Measurements from ENCODE around the gene HAPSTR1.
"Not testable (repeated sequence)": the region's sequence is repeated elsewhere in the genome, so short reads cannot be mapped to it uniquely, and the experiment has no call there.

HAPSTR1 gene

GRCh38 chr16:9090960-9091866 is at the start of gene HAPSTR1:
Gene HAPSTR1 (plus strand): TSS chr16:9091644. CDS start chr16:9092045, 401 bp downstream.
- peak; percentile 100 for DNase-seq

GRCh38 chr16:9042533-9042932 is 48.9 kb upstream of the HAPSTR1 start:
- no peak for DNase-seq

GRCh38 chr16:9042964-9043680 is 48.3 kb upstream of the HAPSTR1 start:
- no peak for DNase-seq

GRCh38 chr16:9045562-9045961 is 45.9 kb upstream of the HAPSTR1 start:
- DNase-seq, result not testable (repeated sequence)

GRCh38 chr16:9046667-9047055 is 44.8 kb upstream of the HAPSTR1 start:
- DNase-seq, result no peak

GRCh38 chr16:9047689-9048301 is 43.6 kb upstream of the HAPSTR1 start:
- peak; percentile 83 for DNase-seq

- no peak for DNase-seq
Measured at GRCh38 chr16:9048302-9048700, 43.1 kb upstream of the HAPSTR1 start.

- DNase-seq, result no peak
Measured at GRCh38 chr16:9049241-9049640, 42.2 kb upstream of the HAPSTR1 start.

- peak; percentile 40 for DNase-seq
Measured at GRCh38 chr16:9050102-9050830, 41.2 kb upstream of the HAPSTR1 start.

GRCh38 chr16:9053006-9053601 is 38.3 kb upstream of the HAPSTR1 start:
- DNase-seq, result peak; percentile 61

GRCh38 chr16:9054460-9054859 is 37.0 kb upstream of the HAPSTR1 start:
- no peak for DNase-seq

- no peak for DNase-seq
Measured at GRCh38 chr16:9055115-9055514, 36.3 kb upstream of the HAPSTR1 start.

GRCh38 chr16:9055661-9056060 is 35.8 kb upstream of the HAPSTR1 start:
- no peak for DNase-seq

GRCh38 chr16:9056061-9056460 is 35.4 kb upstream of the HAPSTR1 start:
- DNase-seq, result no peak

GRCh38 chr16:9058211-9058610 is 33.2 kb upstream of the HAPSTR1 start:
- no peak for DNase-seq

GRCh38 chr16:9060225-9060624 is 31.2 kb upstream of the HAPSTR1 start:
- DNase-seq, result no peak

- DNase-seq, result no peak
Measured at GRCh38 chr16:9061358-9061813, 30.1 kb upstream of the HAPSTR1 start.

- no peak for DNase-seq
Measured at GRCh38 chr16:9062301-9062700, 29.1 kb upstream of the HAPSTR1 start.

GRCh38 chr16:9065077-9065476 is 26.4 kb upstream of the HAPSTR1 start:
- no peak for DNase-seq

GRCh38 chr16:9068886-9069285 is 22.6 kb upstream of the HAPSTR1 start:
- no peak for DNase-seq

- DNase-seq, result no peak
Measured at GRCh38 chr16:9070254-9070653, 21.2 kb upstream of the HAPSTR1 start.

GRCh38 chr16:9071377-9071776 is 20.1 kb upstream of the HAPSTR1 start:
- DNase-seq, result no peak

All from hematopoietic multipotent progenitor cell treated with erythropoietin and hydrocortisone succinate and interleukin-3 and kit ligand, for 8 days (in vitro differentiated cells).